HepG2 (cell line): ENCODE measurements around the gene RAB20. TPM values are rescaled to one million over a fixed set of nuclear protein-coding genes. Genes with fewer than 3 reads are reported as not detected.

ENCODE experiments used
- EHMT2 ChIP-seq: fragments of 200-600 bp; sonication (generic); IDR thresholded peaks from 2 replicates; pipeline ENCODE4 v1.7.0; 2017; ENCODE audit warnings: antibody characterized with exemption, low read depth, low read length, borderline replicate concordance
- GATA4 ChIP-seq: sonication (generic); IDR thresholded peaks from 2 replicates; pipeline ENCODE4 v1.6.1; 2016; ENCODE audit warnings: antibody characterized with exemption, low read depth, borderline replicate concordance
- GATAD1 ChIP-seq: IDR thresholded peaks from 2 replicates; pipeline ENCODE4 v1.6.1; 2016; ENCODE audit warnings: missing genetic modification reagents, missing compliant biosample characterization
- HNF4A ChIP-seq: sonication (generic); formaldehyde crosslinking; IDR thresholded peaks from 2 replicates; pipeline ENCODE4 v1.4.0; 2020; ENCODE audit warnings: missing genetic modification reagents
- KAT7 ChIP-seq: IDR thresholded peaks from 2 replicates; pipeline ENCODE4 v1.6.1; 2018; ENCODE audit warnings: borderline replicate concordance, missing compliant biosample characterization
- MEIS1 ChIP-seq: sonication (generic); formaldehyde crosslinking; IDR thresholded peaks from 2 replicates; pipeline ENCODE4 v1.9.0; 2021; ENCODE audit warnings: mild to moderate bottlenecking, missing genetic modification reagents, moderate library complexity, borderline replicate concordance
- MYC ChIP-seq: sonication (generic); formaldehyde crosslinking; IDR thresholded peaks from 2 replicates; pipeline ENCODE4 v1.9.0; 2021; ENCODE audit warnings: missing genetic modification reagents, borderline replicate concordance
- PHF21A ChIP-seq: sonication (generic); formaldehyde crosslinking; IDR thresholded peaks from 2 replicates; pipeline ENCODE4 v1.5.0; 2020; ENCODE audit warnings: mild to moderate bottlenecking, missing genetic modification reagents
- RFX5 ChIP-seq: IDR thresholded peaks from 2 replicates; pipeline ENCODE4 v1.6.1; 2011; ENCODE audit warnings: low read depth, low read length, improper control_type of control experiment
- SNAPC5 ChIP-seq: sonication (generic); formaldehyde crosslinking; IDR thresholded peaks from 2 replicates; pipeline ENCODE4 v1.8.1; 2023; ENCODE audit warnings: mild to moderate bottlenecking, missing genetic modification reagents, borderline replicate concordance
- TCF7 ChIP-seq: sonication (generic); IDR thresholded peaks from 2 replicates; pipeline ENCODE4 v1.6.1; 2016; ENCODE audit warnings: antibody characterized with exemption, low read depth
- YEATS4 ChIP-seq: sonication (generic); formaldehyde crosslinking; IDR thresholded peaks from 2 replicates; pipeline ENCODE4 v1.4.0; 2020; ENCODE audit warnings: missing genetic modification reagents, borderline replicate concordance
- ZBTB40 ChIP-seq, 2 experiments: fragments of 450-650 bp in 1 of 2; sonication (generic) in 1 of 2; formaldehyde crosslinking in 1 of 2; IDR thresholded peaks; 2 replicates each; pipeline versions ENCODE4 v1.6.1 to v1.8.0; 2016 to 2022; ENCODE audit warnings: antibody characterized with exemption in 1 of 2, mild to moderate bottlenecking in 1 of 2, missing genetic modification reagents in 1 of 2
- ZNF101 ChIP-seq: sonication (generic); formaldehyde crosslinking; IDR thresholded peaks from 2 replicates; pipeline ENCODE4 v1.4.0; 2020; ENCODE audit warnings: mild to moderate bottlenecking, low read depth, missing genetic modification reagents, borderline replicate concordance
- ZNF235 ChIP-seq: sonication (generic); formaldehyde crosslinking; IDR thresholded peaks from 2 replicates; pipeline ENCODE4 v1.8.1; 2023; ENCODE audit warnings: mild to moderate bottlenecking, missing genetic modification reagents, borderline replicate concordance
- ZNF326 ChIP-seq: sonication (generic); formaldehyde crosslinking; IDR thresholded peaks from 2 replicates; pipeline ENCODE4 v1.4.0; 2020; ENCODE audit warnings: missing genetic modification reagents, borderline replicate concordance
- ZNF552 ChIP-seq: sonication (generic); formaldehyde crosslinking; IDR thresholded peaks from 2 replicates; pipeline ENCODE4 v1.9.0; 2022; ENCODE audit warnings: missing genetic modification reagents, mild to moderate bottlenecking, borderline replicate concordance
- ZNF580 ChIP-seq: IDR thresholded peaks from 2 replicates; pipeline ENCODE4 v1.6.1; 2016; ENCODE audit warnings: low read depth, borderline replicate concordance
- ZNF749 ChIP-seq: sonication (generic); formaldehyde crosslinking; IDR thresholded peaks from 2 replicates; pipeline ENCODE4 v1.8.0; 2022; ENCODE audit warnings: mild to moderate bottlenecking, missing genetic modification reagents, moderate library complexity, borderline replicate concordance
- polyA plus RNA-seq, 8 experiments: library from polyadenylated mRNA; depleted of rRNA in 3 of 8; stranded (reverse) in 7 of 8; unstranded in 1 of 8; fragments of >200 nt; fragmentation: Illumina TruSeq in 4 of 8; extraction: Trizol in 4 of 8; gene quantifications; 2 replicates each; pipeline versions ENCODE4 v1.2.1 to v1.2.3, GENCODE V29; 2011 to 2016; ENCODE audit warnings: low read depth in 4 of 8, missing spikeins in 1 of 8, mixed read lengths in 1 of 8; ENCODE audit not compliant: insufficient read depth in 1 of 8
- total RNA-seq, 5 experiments: library from RNA; depleted of rRNA; stranded (reverse); fragments of >200 nt; fragmentation: Illumina TruSeq; extraction: Trizol; gene quantifications; 2 replicates each; pipeline ENCODE4 v1.2.3, GENCODE V29; 2016; ENCODE audit warnings: low read depth in 1 of 5

The RAB20 gene
- total and polyA plus RNA-seq, 2 of the 13 experiments (the other 11 are each of a cell fraction or from before 2014, with no cell fraction given) = 15.6 to 30.5 TPM

GRCh38 chr13:110490009-110490770 lies 71.3 kb downstream of the RAB20 start (continued):
- no peak for TF ChIP-seq ZNF101 (CRISPR knock-in tag)
- TF ChIP-seq SNAPC5 (CRISPR knock-in tag) = no peak
- TF ChIP-seq YEATS4 (CRISPR knock-in tag) = no peak
- no peak for TF ChIP-seq KAT7 (CRISPR knock-in tag)
- 0 out of 2 replicates have a peak, but pooled peaks have one; percentile 4 for TF ChIP-seq HNF4A (CRISPR knock-in tag)
- no peak for TF ChIP-seq ZNF749
- TF ChIP-seq ZNF552 (CRISPR knock-in tag) = no peak
- no peak for TF ChIP-seq ZNF326 (CRISPR knock-in tag)
- no peak for TF ChIP-seq ZNF580 (CRISPR knock-in tag)
- no peak for TF ChIP-seq RFX5
- TF ChIP-seq MEIS1 (CRISPR knock-in tag) = no peak
- TF ChIP-seq MYC (CRISPR knock-in tag) = no peak
- no peak for TF ChIP-seq ZBTB40 (IDR thresholded peaks at IDR 0.05)
- no peak for TF ChIP-seq ZBTB40 (CRISPR knock-in tag; IDR thresholded peaks at IDR 0.05)
- no peak for TF ChIP-seq ZNF235 (CRISPR knock-in tag)
- no peak for TF ChIP-seq GATAD1 (CRISPR knock-in tag)
- TF ChIP-seq EHMT2 = no peak
- peak; percentile 89 for TF ChIP-seq TCF7
- 0 out of 2 replicates have a peak, but pooled peaks have one; percentile 30 for TF ChIP-seq GATA4
- peak; percentile 66; the same call in 1 of the 2 replicates for TF ChIP-seq PHF21A (CRISPR knock-in tag)
